Common myeloid progenitor, CD34-positive (primary cell): ENCODE data around the gene WDPCP. TPM values are rescaled to one million over a fixed set of nuclear protein-coding genes. Genes with fewer than 3 reads are reported as not detected.
"Not testable (repeated sequence)": the region's sequence is repeated elsewhere in the genome, so short reads cannot be mapped to it uniquely, and the experiment has no call there.

Experiments used
- CTCF ChIA-PET: fragments of 350-600 bp; sonication (Branson Sonifier 250); formaldehyde crosslinking; loops from one replicate; lab custom pipeline; 2021; ENCODE audit warnings: antibody characterized with exemption; lab: Charles Lee
- POLR2A ChIA-PET: fragments of 350-600 bp; sonication (Branson Sonifier 250); formaldehyde crosslinking; loops from one replicate; lab custom pipeline; 2021; ENCODE audit warnings: antibody characterized with exemption; lab: Charles Lee
- DNase-seq, 3 donors: peaks; one replicate each; pipeline versions ENCODE4 v3.0.0 to v3.0.0-alpha.2; 2013
- H3K27ac ChIP-seq, 2 experiments: 1 replicate in 1 of 2; 2 replicates in 1 of 2; pipeline ENCODE4 v1.7.0; 2013; ENCODE audit warnings: inconsistent platforms in 2 of 2, low read length in 2 of 2, mild to moderate bottlenecking in 2 of 2, low read depth in 1 of 2, moderate library complexity in 1 of 2; ENCODE audit not compliant: severe bottlenecking in 2 of 2, insufficient read depth in 1 of 2, poor library complexity in 1 of 2
- H3K27me3 ChIP-seq, 5 experiments: replicated peaks in 2 of 5; 1 replicate in 3 of 5; 2 replicates in 2 of 5; pipeline versions ENCODE4 v1.6.1 to v1.7.0; 2013; ENCODE audit warnings: low read length in 4 of 5, mild to moderate bottlenecking in 2 of 5, moderate library complexity in 2 of 5, inconsistent platforms in 1 of 5; ENCODE audit not compliant: insufficient read depth in 5 of 5, control insufficient read depth in 4 of 5
- H3K36me3 ChIP-seq, 4 experiments: 1 replicate in 2 of 4; 2 replicates in 2 of 4; pipeline versions ENCODE4 v1.6.1 to v1.7.0; 2013; ENCODE audit warnings: low read length in 3 of 4, control low read depth in 1 of 4, mild to moderate bottlenecking in 1 of 4; ENCODE audit not compliant: control insufficient read depth in 4 of 4, insufficient read depth in 4 of 4
- H3K4me1 ChIP-seq, 4 experiments: 1 replicate in 3 of 4; 2 replicates in 1 of 4; pipeline versions ENCODE4 v1.6.1 to v1.7.1; 2013; ENCODE audit warnings: low read length in 3 of 4, mild to moderate bottlenecking in 3 of 4, control low read depth in 1 of 4, inconsistent platforms in 1 of 4, moderate library complexity in 1 of 4; ENCODE audit not compliant: control insufficient read depth in 4 of 4, insufficient read depth in 4 of 4; ENCODE audit errors: control extremely low read depth in 1 of 4
- H3K4me3 ChIP-seq, 7 experiments: 1 replicate in 4 of 7; 2 replicates in 3 of 7; pipeline versions ENCODE4 v1.5.1 to v1.7.0; 2013; ENCODE audit warnings: mild to moderate bottlenecking in 7 of 7, low read length in 6 of 7, moderate library complexity in 6 of 7, inconsistent platforms in 2 of 7, low read depth in 2 of 7, control low read depth in 1 of 7; ENCODE audit not compliant: insufficient read depth in 4 of 7, control insufficient read depth in 1 of 7; ENCODE audit errors: extremely low read depth in 1 of 7
- H3K9me3 ChIP-seq, 5 experiments: 1 replicate in 4 of 5; 2 replicates in 1 of 5; pipeline versions ENCODE4 v1.6.1 to v1.7.1; 2013; ENCODE audit warnings: low read length in 4 of 5, mild to moderate bottlenecking in 2 of 5, inconsistent platforms in 1 of 5, low read depth in 1 of 5, moderate library complexity in 1 of 5; ENCODE audit not compliant: control insufficient read depth in 4 of 5, insufficient read depth in 2 of 5; ENCODE audit errors: control extremely low read depth in 1 of 5
- WGBS: methylation state at CpG from one replicate; pipeline ENCODE4 v1.1.5; 2013; ENCODE audit not compliant: insufficient coverage; 5-methylcytosine and 5-hydroxymethylcytosine counted together
- polyA plus RNA-seq: library from polyadenylated mRNA; unstranded; fragments of 120-200 nt; gene quantifications from one replicate; pipeline ENCODE4 v1.2.1, GENCODE V29; 2013

WDPCP gene
- 12.7 TPM for polyA plus RNA-seq

DNA sequence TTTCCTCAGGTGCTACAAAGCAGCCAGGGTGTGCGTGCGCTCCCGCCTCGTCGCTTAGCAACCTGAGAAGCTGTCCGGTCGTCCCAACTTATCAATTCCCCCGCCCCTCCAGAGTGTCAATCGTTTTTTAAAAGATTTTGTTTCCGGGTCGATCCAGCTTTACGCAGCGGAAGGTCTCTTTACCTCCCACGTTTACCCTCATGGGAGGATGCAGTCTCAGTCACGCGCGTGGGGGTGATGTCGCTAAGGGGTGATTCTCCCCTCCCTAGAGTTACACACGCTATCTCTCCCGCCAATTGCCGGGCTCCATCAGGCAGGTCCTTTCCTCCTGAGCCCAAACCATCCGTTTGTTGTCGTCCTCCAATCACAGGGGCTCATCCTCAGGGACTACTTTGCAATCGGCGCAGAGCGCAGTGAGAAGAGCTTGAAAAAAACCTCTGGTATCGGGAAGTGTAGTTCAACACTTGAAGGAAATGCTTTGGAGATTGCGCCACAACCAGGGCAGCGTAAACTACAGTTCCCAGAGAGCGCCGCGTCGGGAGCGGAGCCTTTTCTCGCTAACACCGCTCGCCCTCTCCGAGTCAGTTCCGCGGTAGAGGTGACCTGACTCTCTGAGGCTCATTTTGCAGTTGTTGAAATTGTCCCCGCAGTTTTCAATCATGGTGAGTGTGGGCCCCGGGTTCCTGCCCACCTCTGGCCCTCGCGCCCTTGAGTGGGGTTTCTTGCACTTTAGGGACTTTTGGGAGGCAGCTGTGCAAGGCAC, at the start of gene WDPCP, which contains the start of gene MDH1:
WDPCP (minus strand) TSS at position 93 of the 763 bp plus-strand sequence. CDS start 206 bp downstream, outside the sequence.
MDH1 (plus strand) TSS at position 579 of the 763 bp plus-strand sequence; CDS start at position 660, 81 bp downstream.
- peaks cover 0 to 9% (median 2%) of the 10 kb centered on the region in 4 experiments for H3K36me3 ChIP-seq
- ChIA-PET POLR2A (interaction anchor here (0.7 to 1.8 kb wide), 3 partner anchors 11 to 258 kb away, joined by 3 to 7 read pairs (median 4); partner anchors contain the start of gene UGP2), CTCF (no interaction called here)
- peaks cover 12 to 40% (median 27%) of the 10 kb centered on the region in 4 experiments for H3K4me1 ChIP-seq
- WGBS = under 1% methylated on average over 39 of the region's 44 CpGs
- no peaks in the 10 kb centered on the region for H3K9me3 ChIP-seq
- H3K4me3 ChIP-seq = peak within 1 kb of the TSS; percentile 92 to 100 (median 96)
- DNase-seq = peak; percentile 99 to 100 (median 99)
- peak within 1 kb of the TSS; percentile 81 to 86 for H3K27ac ChIP-seq
- no peaks in the 10 kb centered on the region for H3K27me3 ChIP-seq

GRCh38 chr2:63632382-63632781, 44.1 kb upstream of the WDPCP start:
- Histone ChIP-seq H3K4me1 (no peaks in the 10 kb centered on the region), H3K9me3 (peaks cover 0 to 27% (median 12%) of the 10 kb centered on the region in 5 experiments), H3K27ac (no peak overlapping the region), H3K27me3 (no peaks in the 10 kb centered on the region), H3K36me3 (no peaks in the 10 kb centered on the region), H3K4me3 (no peak overlapping the region)
- CTCF ChIA-PET = no interaction called here
- no peak for DNase-seq
- WGBS = no CpG with 5 or more reads among the region's 2 CpGs
- POLR2A ChIA-PET = no interaction called here

- Histone ChIP-seq H3K9me3 (peaks cover 0 to 24% (median 12%) of the 10 kb centered on the region in 5 experiments), H3K27me3 (no peaks in the 10 kb centered on the region), H3K4me3 (no peak overlapping the region), H3K4me1 (no peaks in the 10 kb centered on the region), H3K27ac (no peak overlapping the region), H3K36me3 (no peaks in the 10 kb centered on the region)
- WGBS = no CpG with 5 or more reads among the region's 1 CpG
- ChIA-PET CTCF (no interaction called here), POLR2A (no interaction called here)
- no peak for DNase-seq
These were observed 43.2 kb upstream of the WDPCP start for GRCh38 chr2:63631501-63631900.

DNA sequence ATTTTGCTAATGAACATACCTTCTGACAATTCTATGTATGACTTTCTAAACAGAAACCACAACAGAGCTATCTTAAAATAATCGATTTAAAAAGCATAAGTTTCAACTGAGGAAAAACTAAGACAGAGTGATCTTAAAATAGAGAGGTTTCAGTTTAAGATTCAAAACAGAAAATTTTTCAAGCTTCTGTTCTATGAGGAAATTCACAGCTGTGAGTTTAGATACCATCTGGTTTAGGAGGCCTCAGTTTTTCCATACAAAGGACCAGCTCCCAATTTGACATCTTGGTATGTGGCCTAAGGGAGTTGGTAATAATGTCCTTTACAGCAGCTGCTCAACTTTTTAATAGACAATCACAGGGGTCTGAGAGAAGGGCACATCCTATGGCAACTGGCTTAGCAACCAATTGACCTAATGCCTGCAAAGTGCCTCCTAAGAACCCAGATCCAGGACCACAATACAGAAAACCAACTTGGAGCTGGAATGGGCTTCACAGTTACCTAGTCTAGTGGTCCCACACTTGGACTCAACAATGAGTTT, 40.2 kb upstream of the WDPCP start:
- no peaks in the 10 kb centered on the region for H3K27me3 ChIP-seq
- peaks cover 0 to 21% (median 9%) of the 10 kb centered on the region in 5 experiments for H3K9me3 ChIP-seq
- WGBS = no CpG with 5 or more reads among the region's 1 CpG
- no peak for DNase-seq
- H3K4me3 ChIP-seq = no peak overlapping the region
- no peak overlapping the region for H3K27ac ChIP-seq
- H3K36me3 ChIP-seq = no peaks in the 10 kb centered on the region
- POLR2A ChIA-PET = no interaction called here
- H3K4me1 ChIP-seq = no peaks in the 10 kb centered on the region
- CTCF ChIA-PET = no interaction called here

DNA sequence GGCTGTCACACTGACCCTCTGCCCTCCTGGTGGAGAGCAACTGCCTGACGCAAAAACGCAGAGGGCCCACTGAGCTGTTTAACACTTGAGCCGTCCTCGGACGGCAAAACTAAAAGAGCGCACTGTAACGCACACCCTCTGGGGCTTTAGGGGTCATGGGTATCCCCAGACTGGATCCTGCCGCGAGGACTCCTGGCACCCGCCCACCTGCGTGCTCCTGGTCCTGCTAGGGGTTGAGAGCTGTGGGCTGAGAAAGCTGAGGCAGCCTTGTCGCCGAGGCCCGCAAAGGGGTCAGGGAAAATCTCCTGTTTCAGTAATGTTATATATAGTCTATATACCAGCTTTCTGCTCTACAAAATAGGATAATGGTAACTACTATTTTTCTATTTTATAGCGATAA, 39.6 kb upstream of the WDPCP start:
- no peaks in the 10 kb centered on the region for H3K36me3 ChIP-seq
- ChIA-PET CTCF (no interaction called here), POLR2A (no interaction called here)
- DNase-seq = no peak
- no peak overlapping the region for H3K4me3 ChIP-seq
- WGBS = 90% methylated on average over 11 of the region's 15 CpGs
- H3K9me3 ChIP-seq = peaks cover 0 to 17% (median 9%) of the 10 kb centered on the region in 5 experiments
- no peaks in the 10 kb centered on the region for H3K4me1 ChIP-seq
- H3K27me3 ChIP-seq = no peaks in the 10 kb centered on the region
- H3K27ac ChIP-seq = no peak overlapping the region

GRCh38 chr2:63623763-63624162, 35.5 kb upstream of the WDPCP start:
- 100% methylated on average over 1 of the region's 2 CpGs for WGBS
- DNase-seq = not testable (repeated sequence)

GRCh38 chr2:63622751-63623150, 34.5 kb upstream of the WDPCP start:
- ChIA-PET CTCF (no interaction called here), POLR2A (no interaction called here)
- Histone ChIP-seq H3K4me1 (no peaks in the 10 kb centered on the region), H3K27me3 (no peaks in the 10 kb centered on the region), H3K4me3 (no peak overlapping the region), H3K36me3 (no peaks in the 10 kb centered on the region), H3K27ac (no peak overlapping the region), H3K9me3 (peaks cover 0 to 10% (median 3%) of the 10 kb centered on the region in 5 experiments)
- no peak for DNase-seq
- 97% methylated on average over 12 of the region's 31 CpGs for WGBS

More at GRCh38 chr2:63623763-63624162, 35.5 kb upstream of the WDPCP start:
- H3K9me3 ChIP-seq = peaks cover 0 to 10% (median 3%) of the 10 kb centered on the region in 5 experiments
- H3K4me1 ChIP-seq, H3K27ac ChIP-seq, H3K36me3 ChIP-seq, POLR2A ChIA-PET, H3K4me3 ChIP-seq, CTCF ChIA-PET, H3K27me3 ChIP-seq: not testable (repeated sequence)
